ENCODE data around the gene SLC22A2.

The SLC22A2 gene

GRCh38 chr6:160177220-160177619 is 81.4 kb downstream of the SLC22A2 start:
- no peak for FAIRE-seq
- DNase-seq (ENCODE audit: extremely low spot score, insufficient read length, low read depth), result no peak

- DNase-seq (ENCODE audit: extremely low spot score, insufficient read length, low read depth) (no peak), FAIRE-seq (no peak)
These were observed 83.9 kb downstream of the SLC22A2 start for GRCh38 chr6:160174681-160175080.

GRCh38 chr6:160173806-160174527 is 84.7 kb downstream of the SLC22A2 start:
- FAIRE-seq, result no peak
- no peak for DNase-seq (ENCODE audit: extremely low spot score, insufficient read length, low read depth)

GRCh38 chr6:160172704-160173103 is 85.9 kb downstream of the SLC22A2 start:
- FAIRE-seq (no peak), DNase-seq (ENCODE audit: extremely low spot score, insufficient read length, low read depth) (no peak)

- DNase-seq (ENCODE audit: extremely low spot score, insufficient read length, low read depth) (no peak), FAIRE-seq (no peak)
These were observed 88.5 kb downstream of the SLC22A2 start for GRCh38 chr6:160170018-160170680.

- FAIRE-seq, result no peak
- no peak for DNase-seq (ENCODE audit: extremely low spot score, insufficient read length, low read depth)
These were observed 90.8 kb downstream of the SLC22A2 start for GRCh38 chr6:160167604-160168399.
